KOPT-K1 (cell line): ENCODE measurements around the gene DYNC2H1.

Source experiments
- H3K27ac ChIP-seq: fragments of 200-600 bp; sonication (generic); 2 replicates; pipeline ENCODE4 v1.5.1; 2016; ENCODE audit warnings: antibody characterized with exemption, mild to moderate bottlenecking, low read depth, low read length; ENCODE audit not compliant: poor library complexity, severe bottlenecking
- H3K36me3 ChIP-seq: fragments of 200-600 bp; sonication (generic); 2 replicates; pipeline ENCODE4 v1.5.1; 2017; ENCODE audit warnings: antibody characterized with exemption, mild to moderate bottlenecking, low read length, moderate library complexity; ENCODE audit not compliant: insufficient read depth
- H3K9me3 ChIP-seq: fragments of 200-600 bp; sonication (generic); 2 replicates; pipeline ENCODE4 v1.5.1; 2017; ENCODE audit warnings: antibody characterized with exemption, low read length, mild to moderate bottlenecking; ENCODE audit not compliant: insufficient read depth, poor library complexity, severe bottlenecking

Gene DYNC2H1

DNA sequence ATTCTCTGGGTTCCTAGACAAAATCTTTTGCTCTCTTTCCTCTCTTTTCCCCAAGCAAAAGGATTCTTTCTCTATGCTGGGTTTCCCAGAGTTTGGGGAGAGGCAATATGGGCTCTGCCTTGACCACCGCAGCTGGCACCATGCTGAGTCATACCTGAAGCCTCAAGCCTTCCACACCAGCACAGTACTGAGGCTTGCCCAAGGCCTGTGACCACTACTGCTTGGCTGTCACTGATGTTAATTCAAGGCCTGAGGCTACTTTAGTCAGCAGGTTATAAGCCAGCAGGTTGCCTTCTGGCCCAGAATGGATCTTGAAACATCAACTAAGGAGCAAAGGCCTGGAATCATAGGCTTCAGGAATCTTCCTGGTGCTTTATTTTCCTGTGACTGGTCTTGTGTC is 185.3 kb downstream of the DYNC2H1 start:
- no peak overlapping the region for H3K27ac ChIP-seq
- H3K36me3 ChIP-seq = no peaks in the 10 kb centered on the region
- H3K9me3 ChIP-seq = peaks cover 26% of the 10 kb centered on the region

DNA sequence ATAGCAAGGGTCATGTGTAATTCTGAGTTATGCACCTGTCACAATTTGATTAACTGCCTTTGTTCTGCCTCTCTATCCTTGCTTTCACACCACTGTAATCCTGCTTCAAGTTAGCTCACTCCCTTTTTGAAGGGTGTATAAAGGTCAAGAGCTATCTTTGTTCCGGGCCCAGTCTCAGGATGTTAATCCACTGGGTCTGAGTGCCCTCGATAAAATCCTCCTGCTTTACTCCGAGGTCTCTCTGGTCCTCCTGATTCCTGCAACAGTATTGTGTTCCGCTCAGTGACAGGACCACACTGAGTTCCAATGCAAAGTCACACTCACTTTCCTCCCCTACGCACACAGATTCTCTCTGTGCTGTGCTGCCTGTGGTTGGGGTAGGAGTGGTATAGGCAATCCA is 186.5 kb downstream of the DYNC2H1 start:
- no peak overlapping the region for H3K27ac ChIP-seq
- peaks cover 26% of the 10 kb centered on the region for H3K9me3 ChIP-seq
- H3K36me3 ChIP-seq = no peaks in the 10 kb centered on the region

DNA sequence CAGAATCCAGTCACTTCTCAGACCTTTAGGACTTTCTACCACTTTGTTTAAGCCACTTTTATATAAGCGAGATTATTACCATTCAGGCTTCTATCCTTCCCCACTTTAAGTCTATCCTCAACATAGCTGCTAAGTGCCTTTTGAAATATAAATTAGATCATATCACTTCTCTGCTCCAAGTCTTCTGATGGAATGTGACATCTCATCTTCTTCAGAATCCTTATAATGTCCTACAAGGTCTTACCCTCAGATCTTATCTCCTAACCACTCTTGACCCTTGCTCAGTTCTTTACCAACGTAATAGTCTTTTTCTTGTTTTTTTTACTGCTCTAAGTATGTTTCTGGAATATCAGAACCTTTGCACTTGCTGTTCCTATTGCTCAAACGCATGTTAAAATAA is 188.7 kb downstream of the DYNC2H1 start:
- H3K27ac ChIP-seq = no peak overlapping the region
- H3K36me3 ChIP-seq = no peaks in the 10 kb centered on the region
- peaks cover 20% of the 10 kb centered on the region for H3K9me3 ChIP-seq

DNA sequence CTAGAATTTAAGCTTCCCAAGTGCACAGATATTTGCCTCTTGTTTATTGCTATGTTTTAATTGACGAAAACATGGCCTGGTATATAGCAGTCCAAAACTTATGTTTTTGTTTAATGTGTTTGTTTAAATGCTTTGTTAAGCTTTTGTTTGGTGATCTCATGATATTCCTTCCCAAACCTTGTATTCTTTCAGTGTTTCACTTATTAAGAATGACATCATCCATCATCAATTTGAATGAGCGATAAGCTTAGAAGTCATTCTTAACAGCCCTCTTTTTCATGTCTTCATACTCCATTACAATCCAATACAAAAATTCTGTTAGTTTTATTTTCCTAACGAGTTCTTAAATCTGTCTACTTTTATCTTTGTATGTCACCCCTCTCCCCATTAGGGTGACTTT is 206.0 kb downstream of the DYNC2H1 start:
- H3K27ac ChIP-seq = no peak overlapping the region
- H3K36me3 ChIP-seq = no peaks in the 10 kb centered on the region
- H3K9me3 ChIP-seq = no peaks in the 10 kb centered on the region

DNA sequence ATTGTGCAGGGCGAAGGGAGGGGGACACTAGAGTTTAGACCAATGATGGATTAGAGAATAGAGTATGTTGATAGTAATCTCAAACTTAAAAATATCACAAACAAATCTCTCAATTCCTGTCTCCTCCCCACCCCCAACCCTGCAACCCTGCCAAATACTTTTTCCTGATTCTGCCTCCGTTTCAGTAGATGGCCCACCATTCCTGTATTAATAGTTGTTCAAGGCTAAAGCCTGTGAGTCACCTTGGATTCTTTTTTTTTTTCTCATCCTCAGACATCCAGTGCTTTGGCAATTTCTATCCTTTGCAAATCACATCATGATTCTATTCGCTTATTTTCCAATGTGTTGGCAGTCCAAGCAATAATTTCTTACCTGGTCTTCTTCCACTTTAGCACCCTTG is 207.9 kb downstream of the DYNC2H1 start:
- no peak overlapping the region for H3K27ac ChIP-seq
- no peaks in the 10 kb centered on the region for H3K36me3 ChIP-seq
- H3K9me3 ChIP-seq = no peaks in the 10 kb centered on the region

DNA sequence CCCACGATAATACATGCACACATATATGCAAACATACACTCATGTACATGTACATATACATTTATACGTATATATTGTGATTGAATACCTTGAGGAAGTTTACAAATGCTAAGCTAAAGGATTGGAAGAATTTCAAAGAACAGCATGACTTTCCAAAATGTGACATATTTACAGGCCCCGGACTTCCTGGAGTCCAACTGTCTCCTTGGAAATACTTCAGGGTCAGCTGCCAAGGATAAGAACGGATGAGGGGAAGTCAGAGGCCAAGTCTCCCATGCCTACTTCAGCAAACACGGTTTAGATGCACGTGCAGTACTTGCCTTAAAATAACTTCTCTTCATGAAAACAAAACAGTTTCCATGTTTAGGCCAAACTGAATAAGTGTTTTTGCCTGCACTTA is 213.6 kb downstream of the DYNC2H1 start:
- no peak overlapping the region for H3K27ac ChIP-seq

DNA sequence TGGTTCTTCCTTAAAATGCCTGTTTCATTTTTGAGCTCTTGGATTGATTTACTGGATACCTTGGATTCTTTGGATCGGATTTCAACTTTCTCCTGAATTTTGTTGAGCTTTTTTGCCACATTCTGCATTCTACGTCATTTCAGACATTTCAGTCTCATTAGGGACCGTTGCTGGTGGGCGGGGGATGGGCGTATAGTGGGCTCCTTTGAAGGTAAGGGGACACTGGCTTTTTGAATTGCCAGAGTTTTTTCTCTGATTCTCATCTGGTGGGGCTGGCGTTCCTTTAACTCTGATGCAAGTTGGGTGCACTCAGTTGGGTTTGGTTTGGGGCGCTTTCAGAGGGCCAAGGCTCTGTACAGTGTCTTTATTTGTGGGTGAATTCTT is 216.5 kb downstream of the DYNC2H1 start:
- Histone ChIP-seq H3K36me3 (no peaks in the 10 kb centered on the region), H3K27ac (no peak overlapping the region), H3K9me3 (no peaks in the 10 kb centered on the region)

More for the DNA sequence above, 213.6 kb downstream of the DYNC2H1 start:
- Histone ChIP-seq H3K9me3 (no peaks in the 10 kb centered on the region), H3K36me3 (no peaks in the 10 kb centered on the region)

DNA sequence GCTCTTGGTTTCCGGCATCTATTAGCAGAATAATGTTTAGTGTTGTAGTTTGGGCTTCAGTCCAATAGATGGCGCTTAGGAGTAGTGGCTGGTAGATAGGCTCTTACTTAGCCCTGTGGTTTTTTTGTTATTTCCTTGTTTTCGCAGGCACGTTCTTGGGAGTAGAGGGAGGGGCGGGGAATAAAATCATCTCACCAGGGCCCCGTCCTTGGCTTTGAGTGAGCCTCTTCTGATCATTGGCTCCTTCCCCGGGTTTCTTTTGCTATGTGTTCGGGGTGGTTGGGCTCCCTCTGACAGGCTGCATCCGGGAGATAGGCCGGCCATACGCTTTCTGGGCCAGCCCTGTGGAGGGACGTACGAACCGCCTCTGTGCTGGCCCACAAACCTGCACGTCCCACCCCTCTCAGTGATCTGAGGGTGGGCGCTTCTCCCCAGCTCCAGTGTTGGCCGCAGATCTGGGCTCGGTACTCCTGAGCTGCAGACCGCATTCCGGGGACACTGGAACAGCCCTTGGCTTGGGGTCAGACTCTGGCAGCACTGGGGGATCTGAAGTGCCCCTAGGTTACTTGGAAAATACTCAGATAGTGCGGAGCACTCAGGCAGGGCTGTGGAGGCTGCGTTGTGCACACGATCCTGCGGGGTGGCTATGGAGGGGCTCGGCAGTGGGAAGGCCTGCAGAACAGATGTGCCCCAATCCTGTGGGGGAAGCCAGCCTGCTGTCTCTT is 217.0 kb downstream of the DYNC2H1 start:
- H3K27ac ChIP-seq = no peak overlapping the region
- no peaks in the 10 kb centered on the region for H3K9me3 ChIP-seq
- H3K36me3 ChIP-seq = no peaks in the 10 kb centered on the region

DNA sequence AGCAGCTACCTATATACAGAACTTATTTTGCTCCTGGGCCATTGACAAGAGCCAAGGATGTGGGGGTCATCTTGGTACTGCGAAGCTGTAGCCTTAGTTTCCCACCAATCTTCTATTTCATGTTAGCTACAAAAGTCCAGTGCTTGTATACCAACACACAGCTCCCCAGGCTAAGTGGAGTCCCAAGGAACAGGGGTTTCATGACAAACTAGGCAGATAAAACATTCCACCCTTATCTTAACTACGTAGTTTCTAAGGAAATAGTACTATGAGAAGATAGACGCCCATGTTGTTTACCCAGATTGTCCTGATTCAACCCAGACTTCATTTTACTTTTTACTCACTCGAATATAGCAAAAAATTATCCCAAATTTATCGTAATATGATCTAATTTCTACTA is 218.5 kb downstream of the DYNC2H1 start:
- H3K27ac ChIP-seq = no peak overlapping the region
- no peaks in the 10 kb centered on the region for H3K36me3 ChIP-seq
- H3K9me3 ChIP-seq = no peaks in the 10 kb centered on the region

DNA sequence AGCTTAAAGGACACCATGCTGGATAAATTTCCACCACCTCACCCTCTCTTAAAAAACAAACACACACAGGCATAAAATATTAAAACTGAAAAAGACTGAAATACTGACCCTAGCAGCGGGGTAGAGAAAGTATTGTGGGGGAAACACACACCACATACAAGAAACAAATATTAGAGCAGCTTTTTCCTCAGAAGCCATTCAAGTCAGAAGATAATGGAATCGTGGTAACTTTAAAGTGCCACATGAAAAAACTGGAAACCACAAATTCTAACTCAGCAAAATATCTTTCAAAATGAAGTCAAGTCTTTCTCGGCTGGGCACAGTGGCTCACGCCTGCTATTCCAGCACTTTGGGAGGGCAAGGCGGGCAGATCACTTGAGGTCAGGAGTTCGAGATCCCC is 223.2 kb downstream of the DYNC2H1 start:
- Histone ChIP-seq H3K36me3 (no peaks in the 10 kb centered on the region), H3K9me3 (no peaks in the 10 kb centered on the region), H3K27ac (no peak overlapping the region)

DNA sequence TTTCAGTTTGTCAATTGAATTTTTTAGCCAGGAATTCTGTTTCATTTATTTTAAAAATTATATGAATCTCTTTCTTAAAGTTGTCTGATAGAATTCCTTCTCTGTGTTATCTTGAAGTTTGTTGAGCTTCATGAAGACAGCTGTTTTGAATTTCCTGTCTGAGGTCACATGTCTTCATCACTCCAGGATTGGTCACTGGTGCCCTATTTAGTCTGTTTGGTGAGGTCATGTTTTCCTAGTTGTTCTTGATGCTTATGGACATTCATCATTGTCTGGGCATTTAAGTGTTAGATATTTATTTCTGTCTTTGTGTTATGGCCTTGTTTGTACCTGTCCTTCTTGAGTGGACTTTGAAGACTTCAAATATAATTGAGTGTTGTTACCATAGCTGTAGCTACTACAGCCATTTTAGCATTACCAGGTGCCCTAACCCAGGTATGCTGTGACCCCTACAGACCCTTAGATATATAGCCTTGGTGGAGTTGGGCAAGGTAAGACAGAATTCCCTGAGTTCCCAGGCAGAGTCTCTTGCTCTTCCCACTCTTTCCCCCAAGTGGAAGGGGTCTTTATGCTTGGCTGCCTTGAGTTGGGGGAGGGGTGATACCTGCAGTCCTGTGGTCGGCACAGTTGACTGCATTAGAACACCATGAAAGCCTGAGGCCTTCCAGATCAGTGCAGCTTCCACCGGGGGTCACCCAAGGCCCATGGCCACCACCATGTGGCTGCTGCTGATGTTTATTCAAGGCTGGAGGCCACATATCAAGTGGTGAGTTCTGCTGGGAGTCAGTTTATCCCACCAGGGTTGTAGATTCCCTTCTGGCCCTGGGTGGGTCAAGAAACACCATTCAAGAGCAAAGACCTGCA is 229.6 kb downstream of the DYNC2H1 start:
- H3K27ac ChIP-seq = no peak overlapping the region
- no peaks in the 10 kb centered on the region for H3K9me3 ChIP-seq
- no peaks in the 10 kb centered on the region for H3K36me3 ChIP-seq

DNA sequence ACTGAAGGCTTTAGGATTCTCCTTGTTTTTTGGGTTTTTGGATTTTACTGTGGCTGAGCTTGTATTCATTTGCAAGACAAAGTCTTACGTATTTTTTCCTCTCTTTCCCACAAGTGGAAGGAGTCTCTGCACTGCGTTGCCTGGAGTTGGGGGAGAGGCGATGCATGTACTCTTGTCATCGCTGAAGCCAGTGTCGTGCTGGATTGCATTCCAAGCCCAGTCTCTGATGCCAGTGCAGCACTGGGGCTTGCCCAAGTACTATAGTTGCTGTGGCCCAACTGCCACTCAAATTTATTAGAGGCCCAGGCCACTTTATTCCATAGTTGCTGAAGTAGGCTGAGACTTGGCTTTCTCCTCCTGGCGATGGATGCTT is 230.2 kb downstream of the DYNC2H1 start:
- Histone ChIP-seq H3K27ac (no peak overlapping the region), H3K9me3 (no peaks in the 10 kb centered on the region), H3K36me3 (no peaks in the 10 kb centered on the region)

DNA sequence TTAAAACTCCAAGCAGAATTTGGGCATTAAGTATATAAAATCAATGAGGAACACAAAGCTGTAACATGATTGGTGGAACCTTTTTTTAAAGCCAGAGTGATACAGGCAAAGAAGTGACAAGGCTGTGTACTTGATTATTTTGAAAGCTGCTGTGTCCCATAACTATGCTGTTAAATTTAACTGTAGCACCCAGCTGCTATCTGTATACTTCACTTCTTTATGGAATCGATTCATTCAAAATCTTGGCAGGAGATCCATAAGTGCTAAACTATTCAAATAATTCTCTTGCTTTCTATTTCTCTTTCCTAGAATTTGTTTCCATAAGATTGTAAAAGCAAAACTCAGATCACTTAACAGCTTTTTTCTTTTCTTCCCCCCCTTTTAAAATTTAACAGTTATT is 231.7 kb downstream of the DYNC2H1 start:
- Histone ChIP-seq H3K27ac (no peak overlapping the region), H3K9me3 (no peaks in the 10 kb centered on the region), H3K36me3 (no peaks in the 10 kb centered on the region)

DNA sequence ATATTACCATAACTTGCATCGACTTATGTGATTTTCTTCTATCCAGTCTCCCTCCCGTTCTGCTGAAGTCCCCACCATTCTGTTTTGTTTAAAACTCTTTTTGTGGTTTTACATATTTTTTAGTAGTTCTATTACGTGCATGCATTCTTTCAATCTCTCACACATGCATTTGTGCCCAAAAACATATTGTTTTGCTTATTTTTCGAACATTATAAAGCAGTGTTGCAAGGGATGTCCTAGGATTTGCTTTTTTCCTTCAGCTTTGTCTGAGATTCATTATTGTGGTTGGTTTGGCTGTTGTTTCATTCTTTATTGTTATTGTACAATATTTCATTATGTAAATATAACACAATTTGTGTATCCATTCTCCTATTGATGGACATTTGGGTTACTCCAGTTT is 235.7 kb downstream of the DYNC2H1 start:
- H3K27ac ChIP-seq = no peak overlapping the region
- no peaks in the 10 kb centered on the region for H3K36me3 ChIP-seq
- no peaks in the 10 kb centered on the region for H3K9me3 ChIP-seq

DNA sequence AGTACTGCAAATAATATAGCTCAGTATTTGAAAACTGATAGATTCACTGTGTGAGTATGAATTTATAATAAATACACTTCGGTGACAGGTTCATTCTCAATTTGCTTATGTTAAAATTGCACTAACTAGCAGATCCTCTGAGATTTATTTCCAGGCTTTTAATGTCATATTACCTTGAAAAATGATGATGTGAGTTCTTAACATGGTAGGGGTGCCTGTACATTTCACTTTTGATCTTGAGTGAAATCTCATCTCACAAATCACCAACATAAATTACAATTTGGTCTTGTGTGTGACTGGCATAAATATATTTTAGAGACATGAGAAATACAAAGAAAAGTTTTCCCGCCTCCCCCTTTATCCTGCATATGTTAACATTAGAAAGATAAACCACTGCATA is 240.4 kb downstream of the DYNC2H1 start:
- Histone ChIP-seq H3K27ac (no peak overlapping the region), H3K36me3 (no peaks in the 10 kb centered on the region), H3K9me3 (no peaks in the 10 kb centered on the region)

DNA sequence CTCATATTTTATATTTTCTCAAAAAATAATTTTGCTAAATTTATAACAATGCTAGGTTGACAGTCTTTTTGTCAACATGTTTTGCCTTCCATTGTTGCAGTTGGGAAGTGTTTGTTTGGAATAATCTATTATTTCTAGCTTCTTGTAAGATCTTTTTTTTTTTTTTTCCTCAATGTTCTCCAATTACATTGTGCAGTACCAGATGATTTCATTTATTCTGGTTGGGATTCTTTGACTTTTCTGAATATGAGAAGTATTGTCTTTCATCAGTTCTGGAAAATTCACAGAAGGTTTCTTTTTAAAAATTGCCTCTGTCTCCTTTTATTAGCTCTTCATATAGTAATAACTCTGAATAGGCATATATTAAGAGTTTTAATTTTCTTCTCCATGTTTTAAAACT is 245.4 kb downstream of the DYNC2H1 start:
- Histone ChIP-seq H3K27ac (no peak overlapping the region), H3K9me3 (no peaks in the 10 kb centered on the region), H3K36me3 (no peaks in the 10 kb centered on the region)
